MM.1S (cell line): ENCODE data around the gene TEX2.

ENCODE experiments used
- CTCF ChIP-seq: fragments of 300-600 bp; sonication (generic); IDR thresholded peaks from 2 replicates; pipeline ENCODE4 v1.5.1; 2016; ENCODE audit warnings: antibody characterized with exemption, low read length, mixed read lengths
- EZH2 ChIP-seq: fragments of 300-600 bp; sonication (generic); optimal IDR thresholded peaks from 2 replicates; pipeline ENCODE3; 2017; ENCODE audit warnings: low read depth, mild to moderate bottlenecking, antibody characterized with exemption, low read length, mixed read lengths

- TF ChIP-seq EZH2 (no peak), CTCF (no peak)
Observed at GRCh38 chr17:64171041-64171440, 92.0 kb downstream of the TEX2 start.
